ENCODE measurements around the gene SLAIN2. TPM values are rescaled to one million over a fixed set of nuclear protein-coding genes. Genes with fewer than 3 reads are reported as not detected.

The SLAIN2 gene
- total and polyA plus RNA-seq, 2 of the 4 experiments (the other 2 are of a cell fraction), result 23.3 to 53.0 TPM

DNA sequence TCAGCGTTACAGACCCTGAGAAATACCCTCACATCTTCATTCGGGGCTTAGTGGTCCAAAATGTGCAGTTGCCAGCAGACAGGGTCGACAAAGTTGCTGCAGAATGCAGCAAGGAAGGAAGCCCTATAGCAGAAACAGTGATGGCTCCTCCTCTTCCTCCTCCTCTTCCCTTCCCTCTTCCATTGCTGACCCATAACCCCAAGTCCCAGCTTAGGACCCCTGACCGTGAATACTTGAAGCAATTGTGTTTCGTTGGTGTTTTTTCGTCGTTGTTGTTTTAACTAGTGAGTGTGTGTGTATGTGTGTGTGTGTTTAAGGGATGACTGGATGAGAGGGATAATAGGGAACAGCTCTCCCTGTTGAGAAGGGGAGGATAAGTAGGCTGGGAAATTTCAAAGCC, 69.5 kb downstream of the SLAIN2 start:
- Histone ChIP-seq H3K9me1 (ENCODE audit: insufficient read depth, low read length) (peaks cover 3% of the 10 kb centered on the region; the same call in 1 of the 2 replicates), H3K27ac (ENCODE audit: insufficient read depth, low read length) (no peak overlapping the region), H2BK5ac (ENCODE audit: low read depth, low read length, poor library complexity, severe bottlenecking) (no peak overlapping the region), H2BK120ac (ENCODE audit: low read depth, low read length) (no peak overlapping the region), H2AK5ac (ENCODE audit: low read depth, low read length) (no peak overlapping the region), H3K9me3 (ENCODE audit: control insufficient read depth, insufficient read depth, low read length) (no peaks in the 10 kb centered on the region), H4K5ac (ENCODE audit: low read depth, low read length) (no peak overlapping the region), H3K4ac (ENCODE audit: low read depth, low read length) (no peak overlapping the region), H3K4me2 (ENCODE audit: low read depth, low read length) (no peak overlapping the region), H2BK15ac (ENCODE audit: low read depth, low read length) (no peak overlapping the region), H3K36me3 (ENCODE audit: control insufficient read depth, insufficient read depth, low read length) (peaks cover 12% of the 10 kb centered on the region), H3K4me1 (ENCODE audit: control insufficient read depth, insufficient read depth, low read length) (no peaks in the 10 kb centered on the region), H3K23ac (ENCODE audit: low read depth, low read length) (no peak overlapping the region), H3K4me3 (ENCODE audit: insufficient read depth, low read depth, low read length) (no peak overlapping the region), H3K27me3 (ENCODE audit: control insufficient read depth, insufficient read depth, low read length) (no peaks in the 10 kb centered on the region), H3K9ac (ENCODE audit: low read depth, low read length) (no peak overlapping the region), H4K20me1 (ENCODE audit: insufficient read depth, low read length) (no peaks in the 10 kb centered on the region; the same call in 1 of the 2 replicates), H4K8ac (ENCODE audit: low read depth in 2 of 2, low read length in 2 of 2) (no peak overlapping the region), H2AK9ac (replicated peaks; ENCODE audit: low read depth, low read length, poor library complexity) (no peak overlapping the region), H4K91ac (ENCODE audit: insufficient read depth, low read depth, low read length) (no peak overlapping the region), H3K18ac (ENCODE audit: low read depth, low read length) (no peak overlapping the region), H2BK20ac (ENCODE audit: low read depth, low read length) (no peak overlapping the region), H3K79me1 (ENCODE audit: low read depth in 1 of 2, low read length in 2 of 2) (peaks cover 9 to 36% of the 10 kb centered on the region in 2 experiments), H2AFZ (replicated peaks; ENCODE audit: low read length, poor library complexity) (no peak overlapping the region), H3K56ac (ENCODE audit: extremely low read depth, insufficient read depth, low read length) (no peak overlapping the region), H3K14ac (replicated peaks; ENCODE audit: low read depth, low read length) (no peak overlapping the region)
- POLR2A ChIA-PET (ENCODE audit: unreplicated experiment), result no interaction called here
- whole genome bisulfite sequencing, 2 experiments (ENCODE audit: extremely low coverage in 2 of 2, insufficient read length in 1 of 2), result 100% methylated on average over 3 of the region's 7 CpGs; no CpG with 5 or more reads in 1 of the 2 experiments
- in situ Hi-C loops (cut with MboI; ENCODE audit: low sequenced_read_pairs) (no loop called here), intact Hi-C loops (cut with micrococcal nuclease) (no loop called here), dilution Hi-C loops (cut with HindIII; ENCODE audit: low sequenced_read_pairs, unreplicated experiment) (no loop called here)
- no TSS peak for BruUV-seq (replicated peaks)
- DNase-seq, result no peak
- ATAC-seq (ENCODE audit: low read depth), result no peak
- CTCF ChIA-PET, result no interaction called here
- TF ChIP-seq USF2 (IDR thresholded peaks at IDR 0.05; ENCODE audit: low read depth, low read length), result no peak
- TF ChIP-seq POLR2A (IDR thresholded peaks at IDR 0.05; ENCODE audit: low read depth, low read length), result no peak
- no peak for TF ChIP-seq CHD1 (IDR thresholded peaks at IDR 0.05; ENCODE audit: low read depth, low read length)
- TF ChIP-seq FOS (IDR thresholded peaks at IDR 0.05; ENCODE audit: low read depth, low read length), result no peak
- no peak for TF ChIP-seq MAZ (IDR thresholded peaks at IDR 0.05; ENCODE audit: borderline replicate concordance, low read depth, low read length)
- no peak for TF ChIP-seq MXI1 (IDR thresholded peaks at IDR 0.05; ENCODE audit: borderline replicate concordance, low read depth, low read length)
- no peak for TF ChIP-seq SMC3 (IDR thresholded peaks at IDR 0.05; ENCODE audit: low read depth, low read length)
- no peak for TF ChIP-seq CTCF (conservative IDR thresholded peaks at IDR 0.05; ENCODE audit: low read depth, low read length)
